ENCODE data around the gene SHISA7. TPM values are rescaled to one million over a fixed set of nuclear protein-coding genes. Genes with fewer than 3 reads are reported as not detected.

The SHISA7 gene
- polyA plus RNA-seq, 1 of the 3 experiments (the other 2 are of a cell fraction): 0.02 TPM

DNA sequence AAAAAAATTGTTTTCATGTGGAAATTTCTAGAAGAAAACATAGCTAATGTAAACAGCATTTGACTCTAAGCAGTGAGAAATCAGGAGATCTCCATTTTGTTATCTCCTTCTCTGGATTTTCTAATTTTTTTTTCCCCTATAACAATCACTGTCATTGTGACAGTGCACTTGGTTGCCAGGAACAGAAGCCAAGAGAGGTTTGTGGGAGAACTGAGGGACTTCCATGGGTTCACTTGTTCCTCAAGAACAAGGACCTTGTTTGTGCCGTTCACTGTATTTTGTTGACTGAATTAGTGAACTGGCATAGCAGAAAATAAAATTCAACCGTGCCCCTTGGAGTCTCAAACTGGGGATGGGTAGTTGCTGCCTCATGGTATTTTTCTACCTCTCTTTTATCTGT is 17.1 kb downstream of the SHISA7 start:
- ChIA-PET POLR2A (no interaction called here), CTCF (interaction anchor here (4.1 kb wide), 1 partner anchor 7 kb away, joined by 30 read pairs; no protein-coding TSS in a partner anchor)
- Histone ChIP-seq H3K9ac (no peak overlapping the region), H3K27ac (ENCODE audit: low read depth in 2 of 2, low read length in 1 of 2) (no peak overlapping the region), H3K4me2 (no peak overlapping the region), H3K27me3 (ENCODE audit: insufficient read depth) (no peaks in the 10 kb centered on the region; the same call in 1 of the 2 replicates), H3K4me1 (ENCODE audit: control insufficient read depth in 1 of 2, insufficient read depth in 2 of 2, low read depth in 1 of 2, low read length in 1 of 2) (no peaks in the 10 kb centered on the region), H4K20me1 (ENCODE audit: insufficient read depth) (no peaks in the 10 kb centered on the region), H3K9me3 (no peaks in the 10 kb centered on the region), H2AFZ (ENCODE audit: low read depth) (no peak overlapping the region), H3F3A (replicated peaks; ENCODE audit: insufficient read depth) (no peaks in the 10 kb centered on the region), H3K79me2 (ENCODE audit: insufficient read depth) (no peaks in the 10 kb centered on the region), H3K36me3 (replicated peaks in 1 of 2; ENCODE audit: control insufficient read depth in 1 of 2, insufficient read depth in 2 of 2, low read length in 1 of 2) (no peaks in the 10 kb centered on the region), H3K9me2 (no peaks in the 10 kb centered on the region), H3K4me3 (ENCODE audit: low read depth in 2 of 2, low read length in 1 of 2) (no peak overlapping the region)
- TF ChIP-seq GABPA (IDR thresholded peaks at IDR 0.05; ENCODE audit: low read depth) (no peak), POLR2AphosphoS5 (IDR thresholded peaks at IDR 0.05; ENCODE audit: low read depth, low read length) (no peak), EP300 (IDR thresholded peaks at IDR 0.05; ENCODE audit: borderline replicate concordance in 1 of 2, low read depth in 1 of 2, low read length in 1 of 2) (no peak), ELF1 (IDR thresholded peaks at IDR 0.05) (no peak), GATA2 (CRISPR knock-in tag; IDR thresholded peaks at IDR 0.05) (no peak), RXRA (IDR thresholded peaks at IDR 0.05; ENCODE audit: borderline replicate concordance, low read depth) (no peak), CHD2 (IDR thresholded peaks at IDR 0.05; ENCODE audit: low read length, partially characterized antibody) (no peak), MEF2A (IDR thresholded peaks at IDR 0.05; ENCODE audit: borderline replicate concordance, low read depth) (no peak), NFIC (IDR thresholded peaks at IDR 0.05; ENCODE audit: borderline replicate concordance) (no peak)
- TF ChIP-seq, protein P1, sequence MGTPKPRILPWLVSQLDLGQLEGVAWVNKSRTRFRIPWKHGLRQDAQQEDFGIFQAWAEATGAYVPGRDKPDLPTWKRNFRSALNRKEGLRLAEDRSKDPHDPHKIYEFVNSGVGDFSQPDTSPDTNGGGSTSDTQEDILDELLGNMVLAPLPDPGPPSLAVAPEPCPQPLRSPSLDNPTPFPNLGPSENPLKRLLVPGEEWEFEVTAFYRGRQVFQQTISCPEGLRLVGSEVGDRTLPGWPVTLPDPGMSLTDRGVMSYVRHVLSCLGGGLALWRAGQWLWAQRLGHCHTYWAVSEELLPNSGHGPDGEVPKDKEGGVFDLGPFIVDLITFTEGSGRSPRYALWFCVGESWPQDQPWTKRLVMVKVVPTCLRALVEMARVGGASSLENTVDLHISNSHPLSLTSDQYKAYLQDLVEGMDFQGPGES (IDR thresholded peaks at IDR 0.05; ENCODE audit: low read depth, low read length): no peak
- 25% methylated on average over 2 of the region's 2 CpGs for WGBS (ENCODE audit: low lambda C conversion rate)
- no peak for DNase-seq

DNA sequence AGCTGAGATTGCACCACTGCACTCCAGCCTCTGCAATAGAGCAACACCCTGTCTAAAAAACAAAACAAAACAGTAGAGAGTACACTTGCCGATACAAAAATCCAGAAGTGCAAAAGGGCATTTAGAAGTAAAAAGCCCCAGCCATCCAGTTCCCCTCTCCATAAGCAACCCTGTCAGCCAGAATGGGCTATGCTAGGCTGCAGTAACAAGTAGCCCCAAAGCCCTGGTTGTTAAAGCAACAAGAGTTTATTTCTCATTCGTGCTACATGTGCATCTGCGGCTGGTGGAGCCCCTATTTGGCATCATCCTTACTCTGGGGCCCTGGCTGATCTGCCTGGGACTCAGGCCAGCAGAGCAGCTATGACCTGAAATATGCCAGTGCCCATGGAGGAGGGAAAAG is 18.6 kb downstream of the SHISA7 start:
- H2AFZ ChIP-seq (ENCODE audit: low read depth): no peak overlapping the region
- DNase-seq: no peak
- H3K9ac ChIP-seq: no peak overlapping the region
- ChIA-PET POLR2A (no interaction called here), CTCF (interaction anchor here (0.8 to 1.2 kb wide), 2 partner anchors 43 to 283 kb away, joined by 3 to 4 read pairs; no protein-coding TSS in a partner anchor)
- no peak overlapping the region for H3K4me2 ChIP-seq
- TF ChIP-seq, protein P2, sequence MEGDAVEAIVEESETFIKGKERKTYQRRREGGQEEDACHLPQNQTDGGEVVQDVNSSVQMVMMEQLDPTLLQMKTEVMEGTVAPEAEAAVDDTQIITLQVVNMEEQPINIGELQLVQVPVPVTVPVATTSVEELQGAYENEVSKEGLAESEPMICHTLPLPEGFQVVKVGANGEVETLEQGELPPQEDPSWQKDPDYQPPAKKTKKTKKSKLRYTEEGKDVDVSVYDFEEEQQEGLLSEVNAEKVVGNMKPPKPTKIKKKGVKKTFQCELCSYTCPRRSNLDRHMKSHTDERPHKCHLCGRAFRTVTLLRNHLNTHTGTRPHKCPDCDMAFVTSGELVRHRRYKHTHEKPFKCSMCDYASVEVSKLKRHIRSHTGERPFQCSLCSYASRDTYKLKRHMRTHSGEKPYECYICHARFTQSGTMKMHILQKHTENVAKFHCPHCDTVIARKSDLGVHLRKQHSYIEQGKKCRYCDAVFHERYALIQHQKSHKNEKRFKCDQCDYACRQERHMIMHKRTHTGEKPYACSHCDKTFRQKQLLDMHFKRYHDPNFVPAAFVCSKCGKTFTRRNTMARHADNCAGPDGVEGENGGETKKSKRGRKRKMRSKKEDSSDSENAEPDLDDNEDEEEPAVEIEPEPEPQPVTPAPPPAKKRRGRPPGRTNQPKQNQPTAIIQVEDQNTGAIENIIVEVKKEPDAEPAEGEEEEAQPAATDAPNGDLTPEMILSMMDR (IDR thresholded peaks at IDR 0.05): no peak
- TF ChIP-seq SMC3 (IDR thresholded peaks at IDR 0.05; ENCODE audit: low read depth, low read length): no peak
- TF ChIP-seq TCF12 (IDR thresholded peaks at IDR 0.05): no peak
- no peak for TF ChIP-seq RXRA (IDR thresholded peaks at IDR 0.05; ENCODE audit: borderline replicate concordance, low read depth)
- TF ChIP-seq RFX5 (IDR thresholded peaks at IDR 0.05; ENCODE audit: low read length): no peak
- TF ChIP-seq GATA2 (CRISPR knock-in tag; IDR thresholded peaks at IDR 0.05): no peak
- TF ChIP-seq, protein P3, sequence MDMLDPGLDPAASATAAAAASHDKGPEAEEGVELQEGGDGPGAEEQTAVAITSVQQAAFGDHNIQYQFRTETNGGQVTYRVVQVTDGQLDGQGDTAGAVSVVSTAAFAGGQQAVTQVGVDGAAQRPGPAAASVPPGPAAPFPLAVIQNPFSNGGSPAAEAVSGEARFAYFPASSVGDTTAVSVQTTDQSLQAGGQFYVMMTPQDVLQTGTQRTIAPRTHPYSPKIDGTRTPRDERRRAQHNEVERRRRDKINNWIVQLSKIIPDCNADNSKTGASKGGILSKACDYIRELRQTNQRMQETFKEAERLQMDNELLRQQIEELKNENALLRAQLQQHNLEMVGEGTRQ (IDR thresholded peaks at IDR 0.05; ENCODE audit: borderline replicate concordance, low read depth, low read length): no peak
- TF ChIP-seq MEF2A (IDR thresholded peaks at IDR 0.05; ENCODE audit: borderline replicate concordance, low read depth): no peak
- TF ChIP-seq NFIC (IDR thresholded peaks at IDR 0.05; ENCODE audit: borderline replicate concordance): no peak
- TF ChIP-seq SIN3A (IDR thresholded peaks at IDR 0.05; ENCODE audit: borderline replicate concordance, low read depth, low read length): no peak
- no peak for TF ChIP-seq EZH2phosphoT487 (IDR thresholded peaks at IDR 0.05; ENCODE audit: borderline replicate concordance, low read depth)
- TF ChIP-seq FOSL2 (IDR thresholded peaks at IDR 0.05; ENCODE audit: borderline replicate concordance, low read depth): no peak
- H3K27ac ChIP-seq (ENCODE audit: low read depth in 2 of 2, low read length in 1 of 2): no peak overlapping the region
- WGBS (ENCODE audit: low lambda C conversion rate): 62% methylated on average over 3 of the region's 3 CpGs
- H3K79me2 ChIP-seq (ENCODE audit: insufficient read depth): no peaks in the 10 kb centered on the region
- no peaks in the 10 kb centered on the region for H3F3A ChIP-seq (replicated peaks; ENCODE audit: insufficient read depth)
- H3K36me3 ChIP-seq (replicated peaks in 1 of 2; ENCODE audit: control insufficient read depth in 1 of 2, insufficient read depth in 2 of 2, low read length in 1 of 2): no peaks in the 10 kb centered on the region
- no peak overlapping the region for H3K4me3 ChIP-seq (ENCODE audit: low read depth in 2 of 2, low read length in 1 of 2)
- H3K9me2 ChIP-seq: no peaks in the 10 kb centered on the region
- H3K9me3 ChIP-seq: no peaks in the 10 kb centered on the region
- no peaks in the 10 kb centered on the region; the same call in 1 of the 2 replicates for H3K27me3 ChIP-seq (ENCODE audit: insufficient read depth)
- no peaks in the 10 kb centered on the region for H3K4me1 ChIP-seq (ENCODE audit: control insufficient read depth in 1 of 2, insufficient read depth in 2 of 2, low read depth in 1 of 2, low read length in 1 of 2)
- no peaks in the 10 kb centered on the region for H4K20me1 ChIP-seq (ENCODE audit: insufficient read depth)
